Fibroblast of lung (primary cell): Measurements from ENCODE around the gene KTN1. TPM values are rescaled to one million over a fixed set of nuclear protein-coding genes. Genes with fewer than 3 reads are reported as not detected.

ENCODE experiments used
- DNase-seq, 2 donors: peaks; one replicate each; pipeline versions ENCODE4 v3.0.0 to v3.0.0-alpha.2; 2010; ENCODE audit warnings: low read depth in 2 of 2
- H2AFZ ChIP-seq: 2 replicates; pipeline ENCODE4 v1.5.1; 2012; ENCODE audit warnings: low read length, control low read depth, inconsistent platforms
- H3K27ac ChIP-seq: 2 replicates; pipeline ENCODE4 v1.5.1; 2011; ENCODE audit warnings: low read length, control low read depth; ENCODE audit not compliant: insufficient read depth
- H3K27me3 ChIP-seq: 2 replicates; pipeline ENCODE4 v1.5.1; 2011; ENCODE audit warnings: mild to moderate bottlenecking, low read length; ENCODE audit not compliant: control insufficient read depth, insufficient read depth
- H3K36me3 ChIP-seq: 2 replicates; pipeline ENCODE4 v1.5.1; 2011; ENCODE audit warnings: low read length; ENCODE audit not compliant: control insufficient read depth, insufficient read depth
- H3K4me1 ChIP-seq: 2 replicates; pipeline ENCODE4 v1.5.1; 2011; ENCODE audit warnings: low read length; ENCODE audit not compliant: control insufficient read depth, insufficient read depth; ENCODE audit errors: extremely low read depth
- H3K4me2 ChIP-seq: 2 replicates; pipeline ENCODE4 v1.5.1; 2011; ENCODE audit warnings: low read length, control low read depth; ENCODE audit not compliant: insufficient read depth; ENCODE audit errors: extremely low read depth
- H3K4me3 ChIP-seq, 4 experiments: fragments of 200-600 bp in 1 of 4; sonication (generic) in 1 of 4; replicated peaks in 1 of 4; 2 replicates each; pipeline ENCODE4 v1.5.1; 2011 to 2016; ENCODE audit warnings: low read length in 4 of 4, low read depth in 3 of 4, mild to moderate bottlenecking in 3 of 4, control low read depth in 2 of 4, inconsistent platforms in 1 of 4, mixed read lengths in 1 of 4; ENCODE audit not compliant: insufficient read depth in 1 of 4; ENCODE audit errors: control extremely low read depth in 1 of 4
- H3K79me2 ChIP-seq: 2 replicates; pipeline ENCODE4 v1.5.1; 2012; ENCODE audit warnings: mild to moderate bottlenecking, low read length, inconsistent platforms; ENCODE audit not compliant: control insufficient read depth, insufficient read depth
- H3K9ac ChIP-seq: 2 replicates; pipeline ENCODE4 v1.5.1; 2011; ENCODE audit warnings: mild to moderate bottlenecking, low read length, control low read depth; ENCODE audit not compliant: insufficient read depth
- H3K9me3 ChIP-seq: 2 replicates; pipeline ENCODE4 v1.5.1; 2012; ENCODE audit warnings: low read depth, low read length; ENCODE audit not compliant: control insufficient read depth, insufficient read depth
- H4K20me1 ChIP-seq: 2 replicates; pipeline ENCODE4 v1.5.1; 2011; ENCODE audit warnings: low read length; ENCODE audit not compliant: control insufficient read depth, insufficient read depth; ENCODE audit errors: extremely low read depth
- CTCF ChIP-seq, 2 donors: IDR thresholded peaks in 1 of 2; conservative IDR thresholded peaks in 1 of 2; 1 replicate in 1 of 2; 2 replicates in 1 of 2; pipeline ENCODE4 v1.5.1; 2011 to 2012; ENCODE audit warnings: low read length in 2 of 2, control low read depth in 1 of 2, inconsistent platforms in 1 of 2, low read depth in 1 of 2, mild to moderate bottlenecking in 1 of 2
- EZH2 ChIP-seq: IDR thresholded peaks from 2 replicates; pipeline ENCODE4 v1.5.1; 2012; ENCODE audit warnings: low read length, control low read depth, mild to moderate bottlenecking; ENCODE audit errors: missing control alignments
- polyA plus RNA-seq, 2 donors: library from polyadenylated mRNA; depleted of rRNA in 1 of 2; stranded (reverse) in 1 of 2; unstranded in 1 of 2; fragments of >200 nt; gene quantifications; 2 replicates each; pipeline ENCODE4 v1.2.1, GENCODE V29; 2011 to 2012; ENCODE audit warnings: missing spikeins in 1 of 2
- total RNA-seq: library from RNA; depleted of rRNA; stranded (reverse); fragments of >200 nt; gene quantifications from 2 replicates; pipeline ENCODE4 v1.2.1, GENCODE V29; 2014

Gene KTN1
- total and polyA plus RNA-seq, 2 donors (not counting 1 experiment from before 2014, with no cell fraction given): 126 to 164 TPM

DNA sequence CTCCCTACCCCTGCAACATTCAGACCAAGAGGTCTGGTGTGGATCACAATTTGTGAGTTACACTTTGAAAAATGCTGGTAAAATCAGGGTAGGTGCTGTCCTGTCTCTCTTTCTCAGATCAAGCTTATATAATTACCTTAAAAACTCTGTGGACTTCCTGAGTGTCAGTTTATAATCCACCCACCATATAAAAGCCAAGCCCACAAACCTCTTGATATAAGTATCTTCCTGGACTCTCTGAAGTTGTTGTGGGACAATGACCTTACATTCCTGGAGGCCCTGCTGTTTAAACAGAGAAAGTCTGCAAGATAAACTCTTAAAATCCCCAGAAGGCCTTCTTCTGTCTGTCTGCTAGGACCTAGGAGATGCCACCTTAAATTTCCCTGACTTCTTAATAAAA is 11.4 kb upstream of the KTN1 start:
- Histone ChIP-seq H3K4me3 (no peak overlapping the region), H3K9ac (no peak overlapping the region), H3K27ac (no peak overlapping the region), H3K79me2 (no peaks in the 10 kb centered on the region), H3K9me3 (no peaks in the 10 kb centered on the region), H4K20me1 (no peaks in the 10 kb centered on the region), H3K27me3 (no peaks in the 10 kb centered on the region), H3K4me1 (no peaks in the 10 kb centered on the region), H2AFZ (no peak overlapping the region), H3K4me2 (no peak overlapping the region), H3K36me3 (no peaks in the 10 kb centered on the region)
- DNase-seq: no peak
- TF ChIP-seq EZH2 (no peak), CTCF (conservative IDR thresholded peaks at IDR 0.05 in 1 of 2, IDR thresholded peaks at IDR 0.05 in 1 of 2; ENCODE audit: low read depth in 1 of 2, low read length in 2 of 2) (no peak)

GRCh38 chr14:55571125-55571889 is 8.7 kb upstream of the KTN1 start:
- Histone ChIP-seq H3K79me2 (no peaks in the 10 kb centered on the region), H3K27me3 (no peaks in the 10 kb centered on the region), H3K9ac (no peak overlapping the region), H2AFZ (no peak overlapping the region), H3K4me1 (no peaks in the 10 kb centered on the region), H3K4me2 (no peak overlapping the region), H3K4me3 (no peak overlapping the region), H3K27ac (no peak overlapping the region), H4K20me1 (no peaks in the 10 kb centered on the region), H3K36me3 (no peaks in the 10 kb centered on the region), H3K9me3 (no peaks in the 10 kb centered on the region)
- TF ChIP-seq CTCF (conservative IDR thresholded peaks at IDR 0.05 in 1 of 2, IDR thresholded peaks at IDR 0.05 in 1 of 2; ENCODE audit: low read depth in 1 of 2, low read length in 2 of 2): no peak
- TF ChIP-seq EZH2: no peak
- DNase-seq: no peak

- Histone ChIP-seq H3K4me1 (no peaks in the 10 kb centered on the region), H3K4me3 (no peak overlapping the region), H3K27me3 (no peaks in the 10 kb centered on the region), H3K9ac (no peak overlapping the region), H3K9me3 (no peaks in the 10 kb centered on the region), H4K20me1 (no peaks in the 10 kb centered on the region), H3K27ac (no peak overlapping the region), H2AFZ (no peak overlapping the region), H3K36me3 (no peaks in the 10 kb centered on the region), H3K79me2 (no peaks in the 10 kb centered on the region), H3K4me2 (no peak overlapping the region)
- TF ChIP-seq EZH2 (no peak), CTCF (conservative IDR thresholded peaks at IDR 0.05 in 1 of 2, IDR thresholded peaks at IDR 0.05 in 1 of 2; ENCODE audit: low read depth in 1 of 2, low read length in 2 of 2) (no peak)
- no peak for DNase-seq
Observed at GRCh38 chr14:55572578-55572977, 7.4 kb upstream of the KTN1 start.
